Fibroblast of gingiva (primary cell): ENCODE results near the gene SYCP1.
"Not testable (repeated sequence)": the region's sequence is repeated elsewhere in the genome, so short reads cannot be mapped to it uniquely, and the experiment has no call there.

Experiments used
- DNase-seq: peaks from one replicate; pipeline ENCODE4 v3.0.0-alpha.2; 2011; ENCODE audit warnings: low read depth

The SYCP1 gene

DNA sequence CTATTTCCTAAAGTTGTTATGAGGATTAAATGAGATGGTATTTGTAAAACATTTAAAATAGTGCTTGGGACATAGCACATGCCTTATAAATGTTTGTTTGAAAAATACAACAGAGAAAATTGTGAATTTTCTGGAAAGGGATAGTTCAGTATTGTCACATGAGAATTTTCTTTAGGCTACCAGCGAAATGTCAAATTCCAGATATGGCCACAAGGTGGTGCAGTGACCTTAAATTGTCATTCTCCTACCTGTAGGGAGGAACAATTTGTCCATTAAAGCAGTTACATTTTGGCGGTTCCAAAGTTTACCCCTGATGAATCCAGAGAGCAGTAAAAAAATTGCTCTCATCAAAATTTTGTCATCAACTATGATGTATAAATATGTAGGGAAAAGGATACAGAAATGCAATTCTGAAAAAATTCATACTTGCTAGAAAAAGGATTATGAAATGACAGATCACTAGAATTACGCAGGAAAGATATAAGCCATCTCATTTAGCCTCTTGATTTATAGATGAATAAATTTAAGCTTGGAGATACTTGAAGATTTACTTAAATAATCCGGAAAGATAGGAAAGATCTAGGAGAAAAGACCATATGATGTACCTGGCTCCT is 124.7 kb downstream of the SYCP1 start:
- peak; percentile 27 for DNase-seq

GRCh38 chr1:114982251-114982650 is 127.6 kb downstream of the SYCP1 start:
- no peak for DNase-seq

DNA sequence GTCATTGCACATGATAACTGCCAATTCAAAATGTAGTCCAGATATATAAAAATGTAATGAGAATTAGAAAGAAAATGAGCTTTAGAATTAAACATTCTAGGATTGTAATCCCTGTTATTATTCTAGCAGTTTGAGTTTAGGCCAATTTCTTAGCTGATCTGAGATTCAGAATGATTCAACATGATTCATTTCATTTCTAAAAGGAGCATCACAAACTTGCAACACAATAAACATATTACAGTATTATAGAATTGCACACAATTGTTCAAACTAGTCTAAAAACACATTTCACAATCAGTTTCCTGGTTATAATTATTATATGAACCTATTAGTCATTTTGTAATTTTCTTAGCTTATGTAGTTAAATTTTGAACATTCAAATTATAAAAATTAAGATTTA is 131.6 kb downstream of the SYCP1 start:
- peak; percentile 32 for DNase-seq

- DNase-seq, result no peak
Measured at GRCh38 chr1:114988095-114988494, 133.4 kb downstream of the SYCP1 start.

DNA sequence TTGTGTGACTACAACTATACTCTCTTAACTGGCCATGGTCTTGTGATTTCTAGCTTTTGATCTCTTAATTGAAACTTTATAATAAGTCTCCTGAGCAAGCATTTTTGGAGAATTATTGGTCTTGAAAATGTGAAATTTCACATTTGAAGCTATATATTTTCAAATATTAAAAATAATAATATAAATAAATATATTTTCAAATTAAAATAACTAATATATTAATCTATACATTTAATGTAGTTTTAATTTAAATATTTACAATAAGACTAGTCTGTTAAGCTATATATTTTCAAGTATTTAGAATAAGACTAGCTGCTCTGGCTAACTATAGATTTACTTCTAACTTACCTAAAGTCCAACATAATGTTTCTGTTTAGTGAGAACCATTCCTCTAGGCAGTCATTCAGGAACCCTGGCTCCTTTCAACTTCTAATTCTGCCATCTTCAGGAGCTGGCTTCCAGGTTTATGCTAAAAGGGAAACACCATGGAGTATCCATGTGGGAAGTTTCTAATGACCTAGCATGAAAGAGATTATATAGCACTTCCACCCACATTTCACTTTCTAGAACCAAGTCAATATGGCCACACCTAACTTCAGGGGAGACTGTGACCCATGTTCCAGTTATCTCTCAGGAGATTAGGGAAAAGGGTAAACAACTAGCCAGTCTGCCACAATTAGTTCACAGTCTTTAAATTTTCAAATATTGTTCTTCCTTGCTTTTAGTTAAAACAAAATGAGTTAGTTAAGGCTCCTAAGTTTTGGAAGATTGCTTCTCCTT is 143.0 kb downstream of the SYCP1 start:
- no peak for DNase-seq

- no peak for DNase-seq
Measured at GRCh38 chr1:115006191-115006590, 151.5 kb downstream of the SYCP1 start.

GRCh38 chr1:115012006-115012405 is 157.3 kb downstream of the SYCP1 start:
- DNase-seq, result no peak

GRCh38 chr1:115012434-115012833 is 157.8 kb downstream of the SYCP1 start:
- DNase-seq, result no peak

DNA sequence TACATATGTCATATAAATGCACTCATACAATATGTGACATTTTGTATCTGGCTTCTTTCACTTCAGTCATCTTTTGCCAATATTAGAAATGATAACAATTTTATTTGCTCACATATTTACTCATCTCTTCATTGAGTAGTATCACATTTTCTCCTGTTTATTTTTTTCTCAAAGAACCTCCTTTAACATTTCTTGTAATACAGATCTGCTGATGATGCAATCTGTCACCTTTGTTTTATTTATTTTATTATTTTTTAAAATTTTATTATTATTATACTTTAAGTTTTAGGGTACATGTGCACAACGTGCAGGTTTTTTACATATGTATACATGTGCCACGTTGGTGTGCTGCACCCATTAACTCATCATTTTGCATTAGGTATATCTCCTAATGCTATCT is 159.1 kb downstream of the SYCP1 start:
- DNase-seq, result no peak

GRCh38 chr1:115019549-115019948 is 164.9 kb downstream of the SYCP1 start:
- DNase-seq, result not testable (repeated sequence)

DNA sequence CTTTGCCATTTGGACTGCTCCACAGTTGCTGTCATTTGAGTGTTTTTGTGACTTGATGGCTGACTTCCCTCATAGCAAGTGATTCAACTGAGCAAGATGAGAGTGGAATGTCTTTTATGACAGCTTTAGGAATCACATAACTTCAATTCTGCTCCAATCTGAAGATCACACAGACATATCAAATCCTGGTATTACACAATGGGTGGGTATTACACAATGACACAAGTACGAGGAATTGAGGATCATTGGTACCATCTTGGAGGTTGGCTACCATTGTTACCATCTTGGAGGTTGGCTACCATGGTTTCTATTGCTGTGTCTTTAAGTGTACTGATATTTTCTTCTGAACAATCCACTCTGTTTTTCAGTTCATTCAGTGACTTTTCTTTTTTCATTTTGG is 166.5 kb downstream of the SYCP1 start:
- DNase-seq, result no peak

GRCh38 chr1:115023593-115023992 is 168.9 kb downstream of the SYCP1 start:
- DNase-seq, result no peak

- no peak for DNase-seq
Measured at GRCh38 chr1:115029526-115029925, 174.9 kb downstream of the SYCP1 start, which contains the start of gene TSHB. TSHB (plus strand) TSS chr1:115029826; CDS start chr1:115033363, 3,537 bp downstream.

GRCh38 chr1:115031595-115031994 is 176.9 kb downstream of the SYCP1 start:
- no peak for DNase-seq

DNA sequence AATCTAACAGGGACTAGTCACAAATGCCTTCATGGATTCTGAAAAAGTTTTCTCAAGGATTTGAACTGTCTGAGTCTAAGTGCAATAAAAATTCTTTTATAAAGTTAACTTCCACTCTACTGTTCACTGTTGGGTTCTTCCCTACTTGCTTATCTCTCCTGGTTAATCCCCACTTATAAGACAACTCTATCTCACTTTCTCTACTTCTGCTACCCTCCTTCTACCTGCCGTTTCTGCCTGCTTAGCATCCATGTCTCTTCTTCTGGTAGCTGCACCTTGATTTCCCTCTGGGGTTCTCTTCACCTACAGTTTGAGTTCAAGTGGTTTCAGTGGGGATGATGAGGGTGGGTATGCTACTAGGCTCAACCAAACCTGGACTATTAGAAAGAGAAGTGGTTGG is 181.0 kb downstream of the SYCP1 start:
- DNase-seq, result no peak

DNA sequence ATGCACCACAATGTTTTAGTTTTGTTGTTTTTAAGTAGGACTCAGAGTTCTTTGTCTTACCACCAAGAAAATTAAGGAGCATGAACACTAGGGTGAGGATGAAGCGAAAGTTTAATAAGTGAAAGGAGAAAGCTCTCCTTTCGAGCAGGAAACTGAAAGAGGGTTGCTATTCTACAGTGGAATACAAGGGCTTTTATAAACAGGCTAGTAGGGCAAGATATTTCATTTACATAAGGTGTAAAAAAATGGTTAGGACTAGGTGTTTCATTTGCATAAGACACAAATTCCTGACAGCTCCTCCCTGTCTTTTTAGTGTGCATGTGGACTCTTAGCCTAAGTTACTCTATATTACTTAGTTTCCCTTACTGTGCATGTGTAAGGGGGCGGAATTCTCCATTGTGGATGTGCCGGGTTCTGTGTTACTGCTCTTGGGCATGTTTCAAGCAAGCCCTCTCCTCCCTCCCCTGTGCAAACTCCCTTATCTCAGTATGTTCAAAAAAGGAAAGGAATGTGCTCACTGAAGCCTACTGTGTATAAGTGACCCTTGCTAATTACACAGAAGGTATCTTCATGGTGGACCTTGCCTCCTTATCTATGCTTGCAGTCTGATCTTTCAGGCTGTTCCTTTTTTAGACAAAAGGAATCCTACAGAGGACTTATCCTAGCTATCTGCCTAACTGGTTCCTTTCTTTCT is 182.3 kb downstream of the SYCP1 start:
- no peak for DNase-seq

DNA sequence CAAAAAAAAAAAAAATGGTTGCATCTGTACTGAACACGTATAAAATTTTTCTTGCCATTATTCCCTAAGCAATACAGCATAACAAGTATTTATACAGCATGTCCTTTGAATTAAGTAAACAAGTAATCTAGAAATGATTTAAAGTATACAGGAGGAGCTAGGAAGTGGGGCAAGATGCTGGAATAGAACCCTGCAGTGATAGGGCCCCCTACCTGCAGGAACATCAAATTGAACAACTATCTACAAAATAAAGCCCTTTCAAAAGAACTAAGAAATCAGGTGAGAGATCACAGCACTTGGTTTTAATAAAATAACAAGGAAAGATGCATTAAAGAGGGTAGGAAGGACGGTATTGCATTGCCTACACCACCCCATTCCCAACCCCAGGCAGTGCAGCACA is 185.8 kb downstream of the SYCP1 start:
- DNase-seq, result no peak

GRCh38 chr1:115041654-115042053 is 187.0 kb downstream of the SYCP1 start:
- no peak for DNase-seq
